ENCODE measurements around the gene RHOU. TPM values are rescaled to one million over a fixed set of nuclear protein-coding genes. Genes with fewer than 3 reads are reported as not detected.
"Not testable (repeated sequence)": the region's sequence is repeated elsewhere in the genome, so short reads cannot be mapped to it uniquely, and the experiment has no call there.

The RHOU gene
- 20.1 and 20.5 TPM in 2 replicates for total RNA-seq
- long read RNA-seq, full-length matches to known transcripts: 4 of 22 reads
- long read RNA-seq, partial matches to known transcripts: 0 of 22 reads
- long read RNA-seq, other reads (novel, unspliced or antisense): 18 of 22 reads

- H3K27ac Mint-ChIP-seq (ENCODE audit: unreplicated experiment): peak within 1 kb of the TSS; percentile 55
Measured at GRCh38 chr1:228734881-228735801, at the start of gene RHOU. TSS of gene RHOU (plus strand) at chr1:228735479. CDS start at chr1:228735743, 264 bp downstream.

DNA sequence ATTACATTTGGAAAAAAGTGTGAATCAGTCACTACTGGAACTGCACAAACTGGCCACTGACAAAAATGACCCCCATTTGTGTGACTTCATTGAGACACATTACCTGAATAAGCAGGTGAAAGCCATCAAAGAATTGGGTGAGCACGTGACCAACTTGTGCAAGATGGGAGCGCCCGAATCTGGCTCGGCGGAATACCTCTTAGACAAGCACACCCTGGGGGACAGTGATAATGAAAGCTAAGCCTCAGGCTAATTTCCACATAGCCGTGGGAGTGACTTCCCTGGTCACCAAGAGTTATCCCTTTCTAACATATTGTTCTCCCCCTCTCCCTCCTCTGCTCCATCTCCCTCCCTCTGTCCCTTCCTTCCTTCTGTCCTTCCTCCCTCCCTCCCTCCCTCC, 47.7 kb upstream of the RHOU start:
- TF ChIP-seq CTCF (conservative IDR thresholded peaks at IDR 0.05): no peak
- H3K27me3 Mint-ChIP-seq (ENCODE audit: low read depth): peaks cover 6% of the 10 kb centered on the region
- no peaks in the 10 kb centered on the region for H3K9me3 Mint-ChIP-seq
- H3K4me3 Mint-ChIP-seq: no peak overlapping the region
- no peaks in the 10 kb centered on the region for H3K36me3 Mint-ChIP-seq (ENCODE audit: low read depth)
- H3K4me1 Mint-ChIP-seq: no peaks in the 10 kb centered on the region
- DNase-seq (ENCODE audit: low read depth, low spot score): no peak
- no peak overlapping the region for H3K27ac Mint-ChIP-seq (ENCODE audit: unreplicated experiment)

More at GRCh38 chr1:228734881-228735801, at the start of gene RHOU:
- H3K4me1 Mint-ChIP-seq: peaks cover 32% of the 10 kb centered on the region
- H3K4me3 Mint-ChIP-seq: peak within 1 kb of the TSS; percentile 92
- H3K27me3 Mint-ChIP-seq (ENCODE audit: low read depth): peaks cover 33% of the 10 kb centered on the region
- no peaks in the 10 kb centered on the region for H3K9me3 Mint-ChIP-seq
- DNase-seq (ENCODE audit: low read depth, low spot score): peak; percentile 73
- peak; percentile 87 for TF ChIP-seq CTCF (conservative IDR thresholded peaks at IDR 0.05)
- H3K36me3 Mint-ChIP-seq (ENCODE audit: low read depth): peaks cover 6% of the 10 kb centered on the region

- peaks cover 7% of the 10 kb centered on the region for H3K27me3 Mint-ChIP-seq (ENCODE audit: low read depth)
- H3K4me1 Mint-ChIP-seq: no peaks in the 10 kb centered on the region
- TF ChIP-seq CTCF (conservative IDR thresholded peaks at IDR 0.05): no peak
- no peaks in the 10 kb centered on the region for H3K9me3 Mint-ChIP-seq
- no peak overlapping the region for H3K27ac Mint-ChIP-seq (ENCODE audit: unreplicated experiment)
- no peaks in the 10 kb centered on the region for H3K36me3 Mint-ChIP-seq (ENCODE audit: low read depth)
- no peak overlapping the region for H3K4me3 Mint-ChIP-seq
- no peak for DNase-seq (ENCODE audit: low read depth, low spot score)
Measured at GRCh38 chr1:228689255-228689654, 46.0 kb upstream of the RHOU start.

DNA sequence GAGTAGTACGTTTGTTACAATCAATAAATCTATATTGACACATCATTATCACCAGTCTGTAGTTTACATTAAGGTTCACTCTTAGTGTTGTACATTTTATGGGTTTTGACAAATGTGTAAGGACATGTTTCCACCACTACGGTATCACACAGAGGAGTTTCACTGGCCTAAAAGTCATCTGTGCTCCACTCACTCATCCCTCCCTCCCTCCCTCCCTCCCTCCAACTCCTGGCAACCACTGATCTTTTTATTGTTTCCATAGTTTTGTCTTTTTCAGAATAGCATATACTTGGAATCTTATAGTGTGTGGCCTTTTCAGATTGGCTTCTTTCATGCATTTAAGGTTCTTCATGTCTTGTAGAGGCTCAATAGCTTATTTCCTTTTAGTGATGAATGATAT, 44.1 kb upstream of the RHOU start:
- peaks cover 9% of the 10 kb centered on the region for H3K27me3 Mint-ChIP-seq (ENCODE audit: low read depth)
- no peak overlapping the region for H3K4me3 Mint-ChIP-seq
- no peaks in the 10 kb centered on the region for H3K36me3 Mint-ChIP-seq (ENCODE audit: low read depth)
- DNase-seq (ENCODE audit: low read depth, low spot score): no peak
- no peak for TF ChIP-seq CTCF (conservative IDR thresholded peaks at IDR 0.05)
- no peaks in the 10 kb centered on the region for H3K4me1 Mint-ChIP-seq
- H3K27ac Mint-ChIP-seq (ENCODE audit: unreplicated experiment): no peak overlapping the region
- no peaks in the 10 kb centered on the region for H3K9me3 Mint-ChIP-seq

GRCh38 chr1:228691926-228692325, 43.4 kb upstream of the RHOU start:
- H3K27ac Mint-ChIP-seq (ENCODE audit: unreplicated experiment): no peak overlapping the region
- peaks cover 9% of the 10 kb centered on the region for H3K27me3 Mint-ChIP-seq (ENCODE audit: low read depth)
- H3K9me3 Mint-ChIP-seq: no peaks in the 10 kb centered on the region
- no peak overlapping the region for H3K4me3 Mint-ChIP-seq
- TF ChIP-seq CTCF (conservative IDR thresholded peaks at IDR 0.05): peak; percentile 69
- no peak for DNase-seq (ENCODE audit: low read depth, low spot score)
- no peaks in the 10 kb centered on the region for H3K4me1 Mint-ChIP-seq
- no peaks in the 10 kb centered on the region for H3K36me3 Mint-ChIP-seq (ENCODE audit: low read depth)

- H3K9me3 Mint-ChIP-seq: not testable (repeated sequence)
Measured at GRCh38 chr1:228694447-228694846, 40.8 kb upstream of the RHOU start.

More at GRCh38 chr1:228694447-228694846, 40.8 kb upstream of the RHOU start:
- not testable (repeated sequence) for H3K27me3 Mint-ChIP-seq (ENCODE audit: low read depth); H3K36me3 Mint-ChIP-seq (ENCODE audit: low read depth); H3K27ac Mint-ChIP-seq (ENCODE audit: unreplicated experiment); H3K4me1 Mint-ChIP-seq; DNase-seq (ENCODE audit: low read depth, low spot score); H3K4me3 Mint-ChIP-seq

Measured in neural crest cell (in vitro differentiated cells).